A673 (cell line): ENCODE measurements around the gene UBIAD1. TPM values are rescaled to one million over a fixed set of nuclear protein-coding genes. Genes with fewer than 3 reads are reported as not detected.

Experiments used
- BruUV-seq: library from RNA; stranded (reverse); fragments of 400-500 nt; replicated peaks from 2 replicates; lab custom pipeline; 2021; lab: Mats Ljungman, UMichigan
- CTCF ChIA-PET: fragments of 300-600 bp; sonication (Branson Sonifier 250); formaldehyde crosslinking; loops from one replicate; lab custom pipeline; 2022; ENCODE audit warnings: antibody characterized with exemption; lab: Charles Lee
- POLR2A ChIA-PET: fragments of 300-600 bp; sonication (Branson Sonifier 250); formaldehyde crosslinking; loops from one replicate; lab custom pipeline; 2022; ENCODE audit warnings: antibody characterized with exemption; ENCODE audit not compliant: low non-redundant PET; lab: Charles Lee
- DNase-seq: peaks from one replicate; pipeline ENCODE4 v3.0.0-alpha.2; 2015; ENCODE audit warnings: low spot score
- H3K27ac ChIP-seq: fragments of 200-600 bp; sonication (generic); 2 replicates; pipeline ENCODE4 v1.5.1; 2016; ENCODE audit warnings: mixed run types, low read depth, mild to moderate bottlenecking, mixed read lengths, antibody characterized with exemption, low read length; ENCODE audit not compliant: poor library complexity, severe bottlenecking
- H3K27me3 ChIP-seq: fragments of 200-600 bp; sonication (generic); replicated peaks from 2 replicates; pipeline ENCODE4 v1.6.1; 2017; ENCODE audit warnings: mixed run types, low read depth, mild to moderate bottlenecking, mixed read lengths, antibody characterized with exemption, low read length; ENCODE audit not compliant: insufficient read depth, poor library complexity
- H3K36me3 ChIP-seq: fragments of 200-600 bp; sonication (generic); 2 replicates; pipeline ENCODE4 v1.6.1; 2016; ENCODE audit warnings: mixed run types, mild to moderate bottlenecking, mixed read lengths, antibody characterized with exemption, low read length; ENCODE audit not compliant: insufficient read depth, poor library complexity, severe bottlenecking
- H3K4me1 ChIP-seq: fragments of 200-600 bp; sonication (generic); 2 replicates; pipeline ENCODE4 v1.6.1; 2017; ENCODE audit warnings: mixed run types, mild to moderate bottlenecking, mixed read lengths, antibody characterized with exemption, low read length; ENCODE audit not compliant: insufficient read depth, poor library complexity, severe bottlenecking
- H3K4me3 ChIP-seq: fragments of 200-600 bp; sonication (generic); 2 replicates; pipeline ENCODE4 v1.5.1; 2016; ENCODE audit warnings: low read depth, mixed run types, mild to moderate bottlenecking, mixed read lengths, low read length; ENCODE audit not compliant: poor library complexity, severe bottlenecking
- H3K9me3 ChIP-seq: fragments of 200-600 bp; sonication (generic); 2 replicates; pipeline ENCODE4 v1.6.1; 2016; ENCODE audit warnings: mixed run types, low read depth, mild to moderate bottlenecking, mixed read lengths, antibody characterized with exemption, low read length; ENCODE audit not compliant: poor library complexity, severe bottlenecking
- EZH2 ChIP-seq: fragments of 200-600 bp; sonication (generic); IDR thresholded peaks from 2 replicates; pipeline ENCODE4 v1.6.1; 2017; ENCODE audit warnings: borderline replicate concordance, low read depth, mild to moderate bottlenecking, mixed read lengths, antibody characterized with exemption, low read length; ENCODE audit not compliant: poor library complexity, severe bottlenecking
- intact Hi-C: fragments of 100-400 bp; cut with micrococcal nuclease; formaldehyde crosslinking; loops from one replicate; pipeline ENCODE4 v1.10.0; 2022; ENCODE audit not compliant: unreplicated experiment
- total RNA-seq: library from RNA; stranded (reverse); gene quantifications from 2 replicates; pipeline ENCODE4 v1.2.3, GENCODE V29; 2021
- TF ChIP-seq, protein P1 (sequence below): fragments of 300-800, 200-600 bp; sonication (generic); conservative IDR thresholded peaks from 2 replicates; pipeline ENCODE4 v1.5.1; 2017; ENCODE audit warnings: low read depth, mild to moderate bottlenecking, antibody characterized with exemption, low read length, moderate library complexity, mixed read lengths

Gene UBIAD1
- total RNA-seq, 1 experiment from 2014 or later, result 19.6 TPM

DNA sequence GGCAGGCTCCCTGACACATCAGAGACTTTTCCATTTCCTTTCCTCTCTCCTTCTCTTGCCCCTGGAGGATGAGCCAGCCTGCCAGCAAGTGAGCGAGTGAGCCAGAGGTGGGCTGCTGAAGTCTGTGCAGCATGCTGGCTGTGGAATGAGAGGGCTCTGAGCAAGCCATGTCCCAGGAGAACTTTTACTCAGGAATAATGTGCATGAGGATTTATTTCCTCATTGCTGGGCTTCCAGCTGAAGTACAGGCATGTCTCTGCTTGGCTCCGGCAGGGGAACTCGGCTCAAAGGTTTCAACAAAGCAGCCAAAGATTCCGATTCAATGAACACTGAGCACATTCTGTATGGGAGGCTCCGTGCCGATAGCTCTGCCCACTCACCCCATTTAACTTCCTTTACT, 43.7 kb downstream of the UBIAD1 start:
- Histone ChIP-seq H3K36me3 (no peaks in the 10 kb centered on the region), H3K4me3 (no peak overlapping the region), H3K27ac (no peak overlapping the region), H3K4me1 (no peaks in the 10 kb centered on the region), H3K27me3 (peaks cover 5% of the 10 kb centered on the region), H3K9me3 (no peaks in the 10 kb centered on the region)
- BruUV-seq, result no TSS peak
- intact Hi-C loops, result loop anchor here (5.0 kb wide), 1 partner anchor 326 kb away; no protein-coding TSS in a partner anchor
- ChIA-PET POLR2A (no interaction called here), CTCF (no interaction called here)
- DNase-seq, result no peak
- TF ChIP-seq EZH2, result no peak
- TF ChIP-seq, protein P1, sequence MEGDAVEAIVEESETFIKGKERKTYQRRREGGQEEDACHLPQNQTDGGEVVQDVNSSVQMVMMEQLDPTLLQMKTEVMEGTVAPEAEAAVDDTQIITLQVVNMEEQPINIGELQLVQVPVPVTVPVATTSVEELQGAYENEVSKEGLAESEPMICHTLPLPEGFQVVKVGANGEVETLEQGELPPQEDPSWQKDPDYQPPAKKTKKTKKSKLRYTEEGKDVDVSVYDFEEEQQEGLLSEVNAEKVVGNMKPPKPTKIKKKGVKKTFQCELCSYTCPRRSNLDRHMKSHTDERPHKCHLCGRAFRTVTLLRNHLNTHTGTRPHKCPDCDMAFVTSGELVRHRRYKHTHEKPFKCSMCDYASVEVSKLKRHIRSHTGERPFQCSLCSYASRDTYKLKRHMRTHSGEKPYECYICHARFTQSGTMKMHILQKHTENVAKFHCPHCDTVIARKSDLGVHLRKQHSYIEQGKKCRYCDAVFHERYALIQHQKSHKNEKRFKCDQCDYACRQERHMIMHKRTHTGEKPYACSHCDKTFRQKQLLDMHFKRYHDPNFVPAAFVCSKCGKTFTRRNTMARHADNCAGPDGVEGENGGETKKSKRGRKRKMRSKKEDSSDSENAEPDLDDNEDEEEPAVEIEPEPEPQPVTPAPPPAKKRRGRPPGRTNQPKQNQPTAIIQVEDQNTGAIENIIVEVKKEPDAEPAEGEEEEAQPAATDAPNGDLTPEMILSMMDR, result no peak

DNA sequence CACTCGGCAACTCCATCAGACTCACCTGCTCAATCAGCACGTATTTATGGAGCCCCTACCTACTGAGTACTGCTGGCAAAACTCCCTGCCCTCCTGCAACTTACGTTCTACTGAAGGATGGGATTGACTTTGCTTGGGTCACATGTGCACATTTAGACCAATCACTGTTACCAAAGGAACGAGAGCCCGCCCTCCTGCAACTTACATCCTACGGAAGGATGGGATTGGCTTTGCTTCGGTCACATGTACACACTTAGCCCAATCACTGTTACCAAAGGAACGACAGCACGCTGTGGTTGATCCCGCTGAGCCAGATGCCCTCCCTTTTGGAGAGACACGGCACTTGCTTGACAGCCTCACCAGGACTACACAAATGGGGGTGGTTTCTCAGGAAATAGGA, 46.0 kb downstream of the UBIAD1 start:
- peak; percentile 25 for DNase-seq
- Histone ChIP-seq H3K4me1 (no peaks in the 10 kb centered on the region), H3K27ac (no peak overlapping the region), H3K9me3 (no peaks in the 10 kb centered on the region), H3K27me3 (peaks cover 5% of the 10 kb centered on the region), H3K36me3 (no peaks in the 10 kb centered on the region), H3K4me3 (no peak overlapping the region)
- intact Hi-C loops, result loop anchor here (5.0 kb wide), 1 partner anchor 323 kb away; no protein-coding TSS in a partner anchor
- TF ChIP-seq, protein P1, result no peak
- no peak for TF ChIP-seq EZH2
- ChIA-PET POLR2A (no interaction called here), CTCF (no interaction called here)
- BruUV-seq, result no TSS peak

DNA sequence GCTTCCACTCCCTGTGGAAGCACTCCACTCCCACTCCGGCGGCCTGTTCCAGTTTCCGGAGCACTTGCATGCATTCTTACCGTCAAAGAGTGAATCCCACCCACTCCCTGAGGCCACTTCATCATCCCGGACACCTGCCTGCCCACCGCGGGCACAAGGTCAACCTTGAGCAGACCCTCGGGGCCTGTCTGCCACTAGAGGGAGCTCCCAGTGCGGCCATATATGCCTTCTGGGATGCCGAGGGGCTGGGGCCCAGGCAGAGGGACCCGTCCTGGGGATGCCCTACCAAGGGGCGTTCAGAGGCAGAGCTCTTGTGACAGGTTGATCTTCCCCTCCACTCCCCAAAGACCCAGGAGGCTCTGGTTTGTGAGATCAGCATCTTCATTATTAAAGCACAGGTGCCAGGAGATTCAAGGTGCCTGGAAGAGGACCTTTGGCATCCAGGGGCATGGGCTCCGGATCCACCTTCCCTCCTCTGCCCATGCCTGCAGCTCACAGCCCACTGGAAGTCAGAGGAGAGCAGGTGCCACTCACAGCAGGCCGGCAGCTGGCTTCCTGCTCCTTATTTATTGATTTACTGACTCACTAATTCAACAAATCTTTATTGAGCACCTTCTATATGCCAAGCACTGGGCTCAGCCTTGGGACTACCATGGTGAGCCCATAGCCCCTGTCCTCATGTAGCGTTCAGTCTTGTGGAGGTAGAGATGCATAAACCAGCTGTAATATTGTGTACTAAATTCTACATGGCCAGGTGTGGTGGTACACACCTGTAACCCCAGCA, 47.3 kb downstream of the UBIAD1 start:
- BruUV-seq, result no TSS peak
- H3K4me1 ChIP-seq, result no peaks in the 10 kb centered on the region
- CTCF ChIA-PET, result no interaction called here
- peaks cover 13% of the 10 kb centered on the region for H3K27me3 ChIP-seq
- POLR2A ChIA-PET, result no interaction called here
- no peaks in the 10 kb centered on the region for H3K9me3 ChIP-seq
- H3K27ac ChIP-seq, result no peak overlapping the region
- intact Hi-C loops, result no loop called here
- DNase-seq, result peak; percentile 29
- TF ChIP-seq, protein P1, result peak; percentile 77
- no peak for TF ChIP-seq EZH2
- no peaks in the 10 kb centered on the region for H3K36me3 ChIP-seq
- H3K4me3 ChIP-seq, result no peak overlapping the region
